Body of pancreas (tissue), 4 donors: ENCODE data around the gene TFB2M.

Experiments
- CTCF ChIP-seq, 7 experiments: fragments of 450-650 bp in 4 of 7; fragments of 200-600 bp in 3 of 7; sonication (generic) in 3 of 7; IDR thresholded peaks; one replicate each; pipeline ENCODE4 v1.5.1; 2016 to 2019; ENCODE audit warnings: antibody characterized with exemption in 7 of 7
- POLR2A ChIP-seq, 3 donors: fragments of 450-650 bp; IDR thresholded peaks; one replicate each; pipeline ENCODE4 v1.6.1; 2016; ENCODE audit warnings: antibody characterized with exemption in 3 of 3, mild to moderate bottlenecking in 2 of 3

DNA sequence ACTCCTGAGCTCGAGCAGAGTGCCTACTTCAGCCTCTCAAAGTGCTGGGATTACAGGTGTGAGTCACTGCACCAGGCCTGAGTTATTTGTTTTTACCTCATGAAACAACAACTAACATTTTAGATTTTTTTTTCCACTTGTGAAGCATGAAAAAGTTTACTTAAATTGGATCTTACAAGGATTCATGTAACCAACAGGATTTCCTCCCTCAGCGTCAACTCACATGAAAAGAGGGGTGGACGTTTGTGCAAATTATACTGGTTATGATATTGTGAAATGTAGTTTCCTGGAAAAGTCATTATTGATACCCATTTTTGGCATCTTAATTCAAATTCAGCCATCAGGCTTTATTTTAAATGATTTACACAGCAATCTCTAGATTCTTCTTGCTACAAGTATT lies 6.7 kb upstream of the TFB2M start:
- TF ChIP-seq CTCF (IDR thresholded peaks at IDR 0.05) (no peak), POLR2A (IDR thresholded peaks at IDR 0.05) (no peak)
